Endothelial cell (in vitro differentiated cells): ENCODE data around the gene FAM124A. TPM values are rescaled to one million over a fixed set of nuclear protein-coding genes. Genes with fewer than 3 reads are reported as not detected.
"Not testable (repeated sequence)": the region's sequence is repeated elsewhere in the genome, so short reads cannot be mapped to it uniquely, and the experiment has no call there.

Experiments used
- DNase-seq: peaks from one replicate; pipeline ENCODE4 v3.0.0; 2021; ENCODE audit warnings: low spot score
- H3K27ac Mint-ChIP-seq: one replicate; pipeline ENCODE4 v1.8.0; 2021; ENCODE audit warnings: mixed read lengths, inconsistent platforms; ENCODE audit not compliant: unreplicated experiment
- H3K27me3 Mint-ChIP-seq: one replicate; pipeline ENCODE4 v1.8.0; 2021; ENCODE audit warnings: mild to moderate bottlenecking, moderate library complexity, mixed read lengths, inconsistent platforms; ENCODE audit not compliant: unreplicated experiment
- H3K36me3 Mint-ChIP-seq: one replicate; pipeline ENCODE4 v1.8.0; 2021; ENCODE audit warnings: mild to moderate bottlenecking, low read depth, mixed read lengths, inconsistent platforms; ENCODE audit not compliant: unreplicated experiment
- H3K4me1 Mint-ChIP-seq: one replicate; pipeline ENCODE4 v1.8.0; 2021; ENCODE audit warnings: mild to moderate bottlenecking, mixed read lengths, inconsistent platforms; ENCODE audit not compliant: unreplicated experiment
- H3K4me3 Mint-ChIP-seq: one replicate; pipeline ENCODE4 v1.8.0; 2021; ENCODE audit warnings: mild to moderate bottlenecking, mixed read lengths, inconsistent platforms; ENCODE audit not compliant: unreplicated experiment
- H3K9me3 Mint-ChIP-seq: one replicate; pipeline ENCODE4 v1.8.0; 2021; ENCODE audit warnings: mixed read lengths, inconsistent platforms; ENCODE audit not compliant: unreplicated experiment
- total RNA-seq: library from RNA; stranded (reverse); fragmentation: NEBNext Ultra II Directional; extraction: Animal tissue kit (Norgen Biotek cat#: 25700); gene quantifications from one replicate; pipeline ENCODE4 v1.2.1, GENCODE V29; 2021; ENCODE audit not compliant: unreplicated experiment
- TF ChIP-seq, protein P1 (sequence below): fragments of 200-600 bp; sonication (generic); IDR thresholded peaks from one replicate; pipeline ENCODE4 v1.5.0; 2021; ENCODE audit warnings: antibody characterized with exemption; ENCODE audit not compliant: unreplicated experiment

Gene FAM124A
- total RNA-seq, 1 donor from 2014 or later: 4.9 TPM

- TF ChIP-seq, protein P1, sequence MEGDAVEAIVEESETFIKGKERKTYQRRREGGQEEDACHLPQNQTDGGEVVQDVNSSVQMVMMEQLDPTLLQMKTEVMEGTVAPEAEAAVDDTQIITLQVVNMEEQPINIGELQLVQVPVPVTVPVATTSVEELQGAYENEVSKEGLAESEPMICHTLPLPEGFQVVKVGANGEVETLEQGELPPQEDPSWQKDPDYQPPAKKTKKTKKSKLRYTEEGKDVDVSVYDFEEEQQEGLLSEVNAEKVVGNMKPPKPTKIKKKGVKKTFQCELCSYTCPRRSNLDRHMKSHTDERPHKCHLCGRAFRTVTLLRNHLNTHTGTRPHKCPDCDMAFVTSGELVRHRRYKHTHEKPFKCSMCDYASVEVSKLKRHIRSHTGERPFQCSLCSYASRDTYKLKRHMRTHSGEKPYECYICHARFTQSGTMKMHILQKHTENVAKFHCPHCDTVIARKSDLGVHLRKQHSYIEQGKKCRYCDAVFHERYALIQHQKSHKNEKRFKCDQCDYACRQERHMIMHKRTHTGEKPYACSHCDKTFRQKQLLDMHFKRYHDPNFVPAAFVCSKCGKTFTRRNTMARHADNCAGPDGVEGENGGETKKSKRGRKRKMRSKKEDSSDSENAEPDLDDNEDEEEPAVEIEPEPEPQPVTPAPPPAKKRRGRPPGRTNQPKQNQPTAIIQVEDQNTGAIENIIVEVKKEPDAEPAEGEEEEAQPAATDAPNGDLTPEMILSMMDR: no peak
- no peaks in the 10 kb centered on the region for H3K36me3 Mint-ChIP-seq
- H3K9me3 Mint-ChIP-seq: no peaks in the 10 kb centered on the region
Measured at GRCh38 chr13:51283371-51283770, 61.2 kb downstream of the FAM124A start.

GRCh38 chr13:51284339-51284738 is 62.1 kb downstream of the FAM124A start:
- H3K4me3 Mint-ChIP-seq: no peak overlapping the region
- H3K27ac Mint-ChIP-seq: no peak overlapping the region
- TF ChIP-seq, protein P1: no peak
- no peak for DNase-seq
- H3K36me3 Mint-ChIP-seq: no peaks in the 10 kb centered on the region
- peaks cover 5% of the 10 kb centered on the region for H3K27me3 Mint-ChIP-seq
- no peaks in the 10 kb centered on the region for H3K9me3 Mint-ChIP-seq
- H3K4me1 Mint-ChIP-seq: peaks cover 6% of the 10 kb centered on the region

More at GRCh38 chr13:51283371-51283770, 61.2 kb downstream of the FAM124A start:
- H3K27me3 Mint-ChIP-seq: peaks cover 5% of the 10 kb centered on the region
- H3K27ac Mint-ChIP-seq: no peak overlapping the region
- H3K4me3 Mint-ChIP-seq: no peak overlapping the region
- no peak for DNase-seq
- peaks cover 6% of the 10 kb centered on the region for H3K4me1 Mint-ChIP-seq

- H3K9me3 Mint-ChIP-seq: no peaks in the 10 kb centered on the region
- no peak overlapping the region for H3K4me3 Mint-ChIP-seq
- peak; percentile 87 for DNase-seq
- H3K27me3 Mint-ChIP-seq: peaks cover 2% of the 10 kb centered on the region
- TF ChIP-seq, protein P1: peak; percentile 84
- no peak overlapping the region for H3K27ac Mint-ChIP-seq
- H3K4me1 Mint-ChIP-seq: peaks cover 6% of the 10 kb centered on the region
- no peaks in the 10 kb centered on the region for H3K36me3 Mint-ChIP-seq
Measured at GRCh38 chr13:51286135-51287002, 64.2 kb downstream of the FAM124A start.

DNA sequence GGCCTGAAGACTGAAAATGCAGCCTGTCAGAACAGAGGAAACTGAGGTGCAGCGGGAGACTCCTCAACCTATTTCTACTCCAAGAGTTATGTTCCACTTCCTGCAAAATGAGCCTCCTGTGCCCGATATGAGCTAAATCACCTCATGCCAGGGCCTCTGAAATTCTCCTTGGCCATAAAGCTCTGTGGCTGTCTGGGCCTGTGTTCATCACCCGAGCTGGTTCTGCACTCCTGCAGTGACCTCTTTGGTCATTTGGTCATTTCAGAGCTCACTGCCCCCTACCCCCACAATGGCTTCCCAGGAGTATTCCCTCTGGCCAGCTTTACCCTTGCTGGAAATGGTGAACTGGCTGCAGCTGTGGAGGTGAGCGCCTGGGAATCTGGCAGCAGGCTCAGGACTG is 65.6 kb downstream of the FAM124A start:
- Mint-ChIP-seq H3K4me1 (peaks cover 3% of the 10 kb centered on the region), H3K36me3 (no peaks in the 10 kb centered on the region), H3K9me3 (no peaks in the 10 kb centered on the region), H3K27me3 (peaks cover 2% of the 10 kb centered on the region), H3K27ac (no peak overlapping the region), H3K4me3 (no peak overlapping the region)
- DNase-seq: no peak
- TF ChIP-seq, protein P1: no peak

DNA sequence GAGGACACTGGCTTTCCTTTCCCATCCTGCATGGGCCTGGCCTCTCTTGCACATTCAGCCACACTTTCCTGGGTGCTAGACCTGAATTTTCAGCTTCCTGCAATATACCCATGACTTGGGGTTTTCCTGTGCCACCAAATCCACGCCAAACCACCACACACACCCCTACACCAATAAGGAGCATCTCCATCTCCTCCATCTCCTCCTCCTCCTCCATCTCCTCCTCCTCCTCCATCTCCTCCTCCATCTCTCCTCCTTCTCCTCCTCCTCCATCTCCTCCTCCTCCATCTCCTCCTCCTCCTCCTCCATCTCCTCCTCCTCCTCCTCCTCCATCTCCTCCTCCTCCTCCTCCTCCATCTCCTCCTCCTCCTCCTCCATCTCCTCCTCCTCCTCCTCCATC is 66.1 kb downstream of the FAM124A start:
- H3K27ac Mint-ChIP-seq, H3K36me3 Mint-ChIP-seq, H3K4me1 Mint-ChIP-seq, H3K4me3 Mint-ChIP-seq, DNase-seq, H3K9me3 Mint-ChIP-seq, H3K27me3 Mint-ChIP-seq: not testable (repeated sequence)
